Immature natural killer cell (primary cell): ENCODE results near the gene CTNNAL1. TPM values are rescaled to one million over a fixed set of nuclear protein-coding genes. Genes with fewer than 3 reads are reported as not detected.

ENCODE experiments used
- polyA plus RNA-seq, 3 donors: library from polyadenylated mRNA; unstranded; fragments of 300-500 nt; fragmentation: Illumina TruSeq; gene quantifications; one replicate each; pipeline ENCODE4 v1.2.3, GENCODE V29; 2021

Gene CTNNAL1
- polyA plus RNA-seq, 3 donors from 2014 or later = 1.7 to 5.2 TPM; not detected in 1

Other genes starting within 250 kb of the CTNNAL1 start
- gene ACTL7B, start 157.5 kb downstream of the CTNNAL1 start, polyA plus RNA-seq = not detected
- gene ACTL7A, start 151.2 kb downstream of the CTNNAL1 start, polyA plus RNA-seq = not detected
- gene ELP1, start 79.4 kb downstream of the CTNNAL1 start, polyA plus RNA-seq = 10 to 100 TPM in 2 of 3 donors, 1 to 10 TPM in 1; 9.2 to 18.8 (median 17.3) TPM
- gene ABITRAM, start 79.1 kb downstream of the CTNNAL1 start, polyA plus RNA-seq = 10 to 100 TPM in 2 of 3 donors, 1 to 10 TPM in 1; 7.5 to 24.4 (median 10.6) TPM
- 10 to 100 TPM; 13.1 to 29.8 (median 20.8) TPM for gene TMEM245, start 106.4 kb upstream of the CTNNAL1 start, polyA plus RNA-seq
- not detected for gene FRRS1L, start 153.8 kb upstream of the CTNNAL1 start, polyA plus RNA-seq